GM19238 (cell line): ENCODE measurements around the gene FAM227A.
A peak's percentile ranks its signal among the peaks of the same experiment; 100 is the strongest.
"Not testable (repeated sequence)": the region's sequence is repeated elsewhere in the genome, so short reads cannot be mapped to it uniquely, and the experiment has no call there.

Source experiments
- DNase-seq: peaks from one replicate; pipeline ENCODE4 v3.0.0; 2011; ENCODE audit warnings: low spot score; ENCODE audit not compliant: insufficient read length

The FAM227A gene

GRCh38 chr22:38657045-38657909 lies 1.1 kb upstream of the FAM227A start:
- DNase-seq = peak; percentile 35

GRCh38 chr22:38655519-38656255 lies 505 bp downstream of the FAM227A start:
- DNase-seq = no peak

- DNase-seq = no peak
Observed at GRCh38 chr22:38653741-38654140, 2.5 kb downstream of the FAM227A start.

GRCh38 chr22:38652859-38653258 lies 3.3 kb downstream of the FAM227A start:
- DNase-seq = no peak

GRCh38 chr22:38649841-38650522 lies 6.2 kb downstream of the FAM227A start:
- no peak for DNase-seq

DNA sequence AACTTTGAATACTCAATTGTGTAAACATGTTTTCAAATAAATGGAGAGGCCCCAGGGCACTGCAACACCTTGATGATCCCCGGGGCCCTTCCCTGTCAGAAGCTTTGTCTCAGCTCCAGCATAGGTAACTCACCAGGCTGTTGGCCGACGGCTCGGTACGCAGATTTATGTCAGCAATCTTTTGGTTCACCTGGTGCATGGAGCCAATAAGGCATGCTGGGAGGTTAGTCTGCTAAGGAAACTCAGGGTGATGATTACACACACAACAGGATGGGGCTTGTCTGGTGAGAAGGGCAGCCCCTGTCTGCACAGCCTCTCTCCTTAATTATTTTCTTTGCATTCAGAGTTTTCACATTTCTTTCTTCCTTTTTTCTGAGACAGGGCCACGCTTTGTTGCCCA lies 10.8 kb downstream of the FAM227A start:
- no peak for DNase-seq

DNA sequence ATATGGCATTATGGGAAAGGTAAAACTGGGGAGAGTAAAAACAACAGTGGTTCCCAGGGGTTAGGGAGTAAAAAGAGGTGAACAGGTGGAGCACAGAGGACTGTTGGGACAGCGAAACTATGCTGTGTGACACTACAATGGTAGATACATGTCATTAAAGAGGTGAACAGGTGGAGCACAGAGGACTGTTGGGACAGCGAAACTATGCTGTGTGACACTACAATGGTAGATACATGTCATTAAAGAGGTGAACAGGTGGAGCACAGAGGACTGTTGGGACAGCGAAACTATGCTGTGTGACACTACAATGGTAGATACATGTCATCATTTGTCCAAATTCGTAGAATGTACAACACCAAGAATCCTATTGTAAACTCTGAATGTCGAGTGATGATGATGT lies 11.9 kb downstream of the FAM227A start:
- not testable (repeated sequence) for DNase-seq

DNA sequence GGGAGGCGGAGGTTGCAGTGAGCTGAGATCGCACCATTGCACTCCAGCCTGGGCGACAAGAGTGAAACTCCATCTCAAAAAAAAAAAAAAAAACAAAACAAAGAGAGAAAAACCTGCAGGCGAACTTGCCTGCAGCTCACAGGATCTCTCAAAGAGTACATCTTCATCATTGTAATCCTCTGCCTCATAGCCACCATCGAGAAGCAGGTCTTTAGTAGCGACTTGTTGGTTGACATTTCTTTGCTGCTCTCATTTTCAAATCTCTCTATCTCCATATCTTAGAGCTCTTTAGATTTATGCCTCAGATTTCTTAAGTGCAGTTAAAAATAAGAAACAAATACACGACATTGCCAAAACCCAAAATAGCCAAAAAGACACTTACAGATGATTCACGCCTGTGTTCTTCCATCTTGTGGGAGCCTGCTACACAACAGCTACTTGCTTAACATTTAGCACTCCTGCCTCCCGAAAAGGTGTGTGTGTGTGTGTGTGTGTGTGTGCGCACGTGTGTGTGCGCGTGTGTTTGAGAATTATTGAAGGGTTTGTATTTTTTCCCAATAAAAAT lies 14.6 kb downstream of the FAM227A start:
- DNase-seq = no peak

- no peak for DNase-seq
Observed at GRCh38 chr22:38638728-38639127, 17.5 kb downstream of the FAM227A start.

GRCh38 chr22:38638216-38638615 lies 18.0 kb downstream of the FAM227A start:
- DNase-seq = no peak

- DNase-seq = no peak
Observed at GRCh38 chr22:38632528-38632927, 23.7 kb downstream of the FAM227A start.

DNA sequence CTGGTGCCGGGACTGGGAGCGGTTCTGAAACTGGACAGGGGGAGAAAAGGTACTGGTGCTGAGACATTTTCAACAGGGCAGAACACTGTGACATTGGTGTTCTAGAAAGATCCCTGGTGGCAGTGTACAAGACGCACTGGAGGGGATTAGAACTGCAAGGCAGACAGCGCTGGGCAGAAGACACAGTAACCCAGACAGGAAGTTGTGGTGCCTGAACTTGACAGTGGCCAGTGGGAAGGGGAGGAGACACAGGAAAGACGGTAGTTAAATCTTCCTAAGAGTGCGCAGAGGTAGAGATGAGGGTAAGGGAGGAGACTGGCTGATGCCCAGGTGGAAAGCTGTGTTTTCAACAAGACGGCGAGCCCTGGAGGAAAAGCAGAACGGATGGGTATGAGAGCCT lies 24.5 kb downstream of the FAM227A start:
- DNase-seq = no peak

GRCh38 chr22:38629108-38629507 lies 27.1 kb downstream of the FAM227A start:
- DNase-seq = no peak

- DNase-seq = no peak
Observed at GRCh38 chr22:38628444-38628843, 27.7 kb downstream of the FAM227A start.

DNA sequence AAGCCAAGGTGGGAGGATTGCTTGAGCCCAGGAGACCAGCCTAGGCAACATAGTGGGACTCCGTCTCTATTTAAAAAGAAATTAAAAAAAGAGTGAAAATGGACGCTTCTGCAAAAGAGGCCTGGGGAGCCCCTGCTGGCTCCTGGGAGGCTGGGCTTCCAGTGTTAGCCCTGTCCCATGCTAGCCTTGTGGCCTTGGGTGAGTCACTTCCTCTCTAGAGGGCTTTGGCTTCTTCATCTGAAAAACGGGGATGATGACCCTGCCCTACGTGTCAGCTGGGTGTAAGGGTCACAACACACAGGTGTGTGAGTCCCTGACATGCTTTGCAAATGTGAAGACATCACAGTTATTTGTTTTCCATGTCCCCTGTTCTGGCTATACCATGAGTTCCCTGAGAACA lies 32.8 kb downstream of the FAM227A start:
- DNase-seq = no peak

DNA sequence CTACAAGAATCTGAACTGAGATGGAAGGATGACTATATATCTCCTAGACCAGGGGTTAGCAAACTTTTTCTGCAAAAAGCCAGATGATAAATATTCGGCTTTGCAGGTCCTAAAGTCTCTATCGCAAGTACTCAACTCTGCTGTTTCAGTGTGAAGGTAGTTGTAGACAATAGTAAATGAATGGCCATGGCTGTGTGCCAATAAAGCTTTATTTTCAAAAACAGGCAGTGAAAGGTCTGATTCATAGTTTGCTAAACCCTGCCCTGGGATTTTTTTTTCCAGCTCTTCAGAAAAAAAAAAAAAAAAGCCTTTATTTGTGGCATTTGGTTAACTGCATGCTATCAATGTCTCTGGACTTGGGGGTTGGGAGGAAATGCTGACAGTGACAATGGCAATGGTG lies 37.5 kb downstream of the FAM227A start:
- no peak for DNase-seq

GRCh38 chr22:38618258-38618657 lies 37.9 kb downstream of the FAM227A start:
- no peak for DNase-seq

GRCh38 chr22:38615064-38615405 lies 41.2 kb downstream of the FAM227A start:
- not testable (repeated sequence) for DNase-seq

- DNase-seq = no peak
Observed at GRCh38 chr22:38614332-38615063, 41.7 kb downstream of the FAM227A start.

GRCh38 chr22:38613588-38613987 lies 42.6 kb downstream of the FAM227A start:
- no peak for DNase-seq
